Glutamatergic neuron (in vitro differentiated cells): ENCODE measurements around the gene PIGZ. TPM values are rescaled to one million over a fixed set of nuclear protein-coding genes. Genes with fewer than 3 reads are reported as not detected.
A peak's percentile ranks its signal among the peaks of the same experiment; 100 is the strongest.

Source experiments
- DNase-seq: peaks from one replicate; pipeline ENCODE4 v3.0.0; 2022
- H3K27ac Mint-ChIP-seq: one replicate; pipeline ENCODE4 v1.8.0; 2020; ENCODE audit warnings: mild to moderate bottlenecking, mixed read lengths, inconsistent platforms; ENCODE audit not compliant: unreplicated experiment
- H3K27me3 Mint-ChIP-seq: one replicate; pipeline ENCODE4 v1.8.0; 2020; ENCODE audit warnings: mild to moderate bottlenecking, moderate library complexity, mixed read lengths, inconsistent platforms; ENCODE audit not compliant: unreplicated experiment
- H3K36me3 Mint-ChIP-seq: one replicate; pipeline ENCODE4 v1.8.0; 2020; ENCODE audit warnings: mild to moderate bottlenecking, mixed read lengths, inconsistent platforms; ENCODE audit not compliant: unreplicated experiment
- H3K4me1 Mint-ChIP-seq: one replicate; pipeline ENCODE4 v1.8.0; 2020; ENCODE audit warnings: mild to moderate bottlenecking, low read depth, mixed read lengths, inconsistent platforms; ENCODE audit not compliant: unreplicated experiment
- H3K4me3 Mint-ChIP-seq: one replicate; pipeline ENCODE4 v1.8.0; 2020; ENCODE audit warnings: mild to moderate bottlenecking, mixed read lengths, inconsistent platforms; ENCODE audit not compliant: unreplicated experiment
- H3K9me3 Mint-ChIP-seq: one replicate; pipeline ENCODE4 v1.8.0; 2020; ENCODE audit warnings: mild to moderate bottlenecking, moderate library complexity, mixed read lengths, inconsistent platforms; ENCODE audit not compliant: unreplicated experiment
- total RNA-seq: library from RNA; stranded (reverse); fragmentation: NEBNext Ultra II Directional; extraction: Animal tissue kit (Norgen Biotek cat#: 25700); gene quantifications from one replicate; pipeline ENCODE4 v1.2.1, GENCODE V29; 2021; ENCODE audit not compliant: unreplicated experiment
- TF ChIP-seq, protein P1 (sequence below): fragments of 200-600 bp; sonication (generic); IDR thresholded peaks from one replicate; pipeline ENCODE4 v1.5.0; 2021; ENCODE audit not compliant: partially characterized antibody, unreplicated experiment

Gene PIGZ
- total RNA-seq, 1 donor from 2014 or later = 4.7 TPM

DNA sequence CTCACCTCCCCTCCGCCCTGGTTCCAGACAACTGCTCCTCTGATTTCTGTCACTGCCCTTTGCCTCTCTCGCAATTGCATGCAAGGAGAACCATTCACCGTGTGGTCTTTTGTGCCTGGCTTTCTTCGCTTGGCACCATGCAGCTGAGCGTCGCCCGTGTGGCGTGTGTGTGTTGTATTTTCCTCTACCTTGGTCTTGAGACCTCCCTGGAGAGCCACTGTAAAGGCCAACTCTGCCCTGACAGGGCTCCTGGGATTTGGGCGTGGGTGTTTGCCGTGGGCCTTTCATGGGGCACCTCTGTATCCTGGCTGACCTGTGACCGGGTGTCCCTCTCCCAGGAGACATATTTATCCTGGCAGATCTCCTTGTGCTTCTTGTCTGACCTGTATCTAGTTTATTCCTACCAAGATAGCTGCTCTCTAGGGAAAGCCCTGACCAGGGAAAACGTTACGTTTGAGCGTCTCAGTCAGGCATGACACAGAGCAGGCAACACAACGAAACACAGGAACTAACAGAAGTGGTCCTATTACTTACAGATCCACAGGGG is 2.0 kb upstream of the PIGZ start:
- Mint-ChIP-seq H3K9me3 (peaks cover 11% of the 10 kb centered on the region), H3K27me3 (peaks cover 24% of the 10 kb centered on the region), H3K36me3 (peaks cover 17% of the 10 kb centered on the region), H3K27ac (peak overlapping the region; percentile 55), H3K4me1 (peaks cover 2% of the 10 kb centered on the region), H3K4me3 (peak overlapping the region; percentile 69)
- DNase-seq = no peak
- TF ChIP-seq, protein P1, sequence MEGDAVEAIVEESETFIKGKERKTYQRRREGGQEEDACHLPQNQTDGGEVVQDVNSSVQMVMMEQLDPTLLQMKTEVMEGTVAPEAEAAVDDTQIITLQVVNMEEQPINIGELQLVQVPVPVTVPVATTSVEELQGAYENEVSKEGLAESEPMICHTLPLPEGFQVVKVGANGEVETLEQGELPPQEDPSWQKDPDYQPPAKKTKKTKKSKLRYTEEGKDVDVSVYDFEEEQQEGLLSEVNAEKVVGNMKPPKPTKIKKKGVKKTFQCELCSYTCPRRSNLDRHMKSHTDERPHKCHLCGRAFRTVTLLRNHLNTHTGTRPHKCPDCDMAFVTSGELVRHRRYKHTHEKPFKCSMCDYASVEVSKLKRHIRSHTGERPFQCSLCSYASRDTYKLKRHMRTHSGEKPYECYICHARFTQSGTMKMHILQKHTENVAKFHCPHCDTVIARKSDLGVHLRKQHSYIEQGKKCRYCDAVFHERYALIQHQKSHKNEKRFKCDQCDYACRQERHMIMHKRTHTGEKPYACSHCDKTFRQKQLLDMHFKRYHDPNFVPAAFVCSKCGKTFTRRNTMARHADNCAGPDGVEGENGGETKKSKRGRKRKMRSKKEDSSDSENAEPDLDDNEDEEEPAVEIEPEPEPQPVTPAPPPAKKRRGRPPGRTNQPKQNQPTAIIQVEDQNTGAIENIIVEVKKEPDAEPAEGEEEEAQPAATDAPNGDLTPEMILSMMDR = no peak

GRCh38 chr3:196969660-196970546 is 1.3 kb upstream of the PIGZ start:
- Mint-ChIP-seq H3K36me3 (peaks cover 17% of the 10 kb centered on the region), H3K27me3 (peaks cover 30% of the 10 kb centered on the region), H3K4me3 (peak overlapping the region; percentile 69), H3K27ac (peak overlapping the region; percentile 55), H3K9me3 (peaks cover 11% of the 10 kb centered on the region), H3K4me1 (peaks cover 2% of the 10 kb centered on the region)
- DNase-seq = peak; percentile 81
- TF ChIP-seq, protein P1 = peak; percentile 83

GRCh38 chr3:196969134-196969659 is 564 bp upstream of the PIGZ start:
- H3K36me3 Mint-ChIP-seq = peaks cover 17% of the 10 kb centered on the region
- H3K27me3 Mint-ChIP-seq = peaks cover 33% of the 10 kb centered on the region
- no peak overlapping the region for H3K4me3 Mint-ChIP-seq
- peaks cover 11% of the 10 kb centered on the region for H3K9me3 Mint-ChIP-seq
- no peak overlapping the region for H3K27ac Mint-ChIP-seq
- peaks cover 2% of the 10 kb centered on the region for H3K4me1 Mint-ChIP-seq
- peak; percentile 58 for DNase-seq
- TF ChIP-seq, protein P1 = no peak

DNA sequence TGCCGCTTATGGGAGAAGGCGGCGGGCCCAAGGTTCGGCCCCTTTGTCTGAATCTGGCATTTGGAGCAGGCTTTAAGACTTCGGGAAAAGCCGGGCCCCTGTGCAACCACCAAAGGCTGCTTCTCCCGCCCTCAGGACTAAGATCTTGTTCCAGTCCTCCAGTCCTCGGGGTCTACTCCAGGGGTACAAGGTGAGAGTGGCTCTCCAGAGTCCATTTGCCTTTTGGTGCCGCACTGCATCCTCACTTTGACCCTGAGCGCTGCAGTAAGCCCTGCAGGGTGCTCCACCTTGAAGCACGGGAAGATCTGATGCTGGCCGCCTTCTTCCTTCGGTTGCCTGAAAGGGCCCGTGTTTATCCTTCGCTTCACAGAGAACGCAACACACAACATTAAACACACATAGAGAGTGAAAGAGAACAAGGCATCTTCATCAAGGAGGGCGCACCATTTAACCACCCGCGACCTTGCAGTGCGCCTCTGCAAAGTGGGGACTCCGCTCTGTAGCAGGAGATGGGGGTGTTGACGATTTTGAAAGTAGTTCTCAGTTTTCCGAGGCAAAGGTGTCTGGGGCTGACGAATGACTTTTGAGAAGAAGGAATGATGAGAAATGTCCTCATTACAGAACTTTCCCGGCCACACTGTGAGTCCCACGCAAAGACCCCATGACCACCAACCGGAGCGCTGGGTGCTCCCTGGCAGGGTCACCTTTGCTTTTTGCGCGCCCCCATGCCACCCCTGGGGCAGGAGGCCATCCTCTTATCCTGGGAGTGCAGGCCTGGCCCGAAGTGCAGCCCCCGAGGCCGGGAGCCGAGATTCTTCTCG is 1.0 kb downstream of the PIGZ start:
- TF ChIP-seq, protein P1 = no peak
- Mint-ChIP-seq H3K4me1 (peaks cover 5% of the 10 kb centered on the region), H3K9me3 (peaks cover 11% of the 10 kb centered on the region), H3K4me3 (peak overlapping the region; percentile 62), H3K36me3 (peaks cover 17% of the 10 kb centered on the region), H3K27ac (peak overlapping the region; percentile 62), H3K27me3 (peaks cover 33% of the 10 kb centered on the region)
- DNase-seq = no peak
